Measurements from ENCODE around the gene DENND2D. TPM values are rescaled to one million over a fixed set of nuclear protein-coding genes. Genes with fewer than 3 reads are reported as not detected.
A peak's percentile ranks its signal among the peaks of the same experiment; 100 is the strongest.

Gene DENND2D
- total and polyA plus RNA-seq, 10 of the 15 experiments (the other 5 are each of a cell fraction or from before 2014, with no cell fraction given): 149 to 375 (median 172) TPM

DNA sequence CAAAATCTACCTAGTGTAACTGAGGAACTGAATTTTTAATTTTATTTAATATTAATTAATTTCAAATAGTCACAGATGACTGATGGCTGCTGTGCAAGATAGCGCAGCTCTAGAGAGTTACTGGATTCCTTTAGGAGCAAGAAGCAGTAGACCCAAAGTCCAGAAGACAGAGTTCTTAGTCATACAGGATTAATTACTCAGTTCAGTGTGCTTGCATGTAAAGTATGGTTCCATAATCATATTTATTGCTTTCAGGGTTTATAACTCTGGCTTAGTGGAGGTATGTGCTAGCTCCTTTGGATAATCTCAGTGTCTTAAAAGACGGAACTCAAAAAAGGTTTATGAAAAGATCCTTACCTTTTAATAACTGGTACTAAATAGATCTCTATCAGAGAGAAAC lies 43.0 kb downstream of the DENND2D start (continued):
- no peak for TF ChIP-seq EZH2 (IDR thresholded peaks at IDR 0.05; ENCODE audit: borderline replicate concordance, control insufficient read depth, low read depth, low read length)
- TF ChIP-seq MXI1 (IDR thresholded peaks at IDR 0.05; ENCODE audit: low read depth, low read length): no peak
- no peak for TF ChIP-seq NR2C1 (IDR thresholded peaks at IDR 0.05)

DNA sequence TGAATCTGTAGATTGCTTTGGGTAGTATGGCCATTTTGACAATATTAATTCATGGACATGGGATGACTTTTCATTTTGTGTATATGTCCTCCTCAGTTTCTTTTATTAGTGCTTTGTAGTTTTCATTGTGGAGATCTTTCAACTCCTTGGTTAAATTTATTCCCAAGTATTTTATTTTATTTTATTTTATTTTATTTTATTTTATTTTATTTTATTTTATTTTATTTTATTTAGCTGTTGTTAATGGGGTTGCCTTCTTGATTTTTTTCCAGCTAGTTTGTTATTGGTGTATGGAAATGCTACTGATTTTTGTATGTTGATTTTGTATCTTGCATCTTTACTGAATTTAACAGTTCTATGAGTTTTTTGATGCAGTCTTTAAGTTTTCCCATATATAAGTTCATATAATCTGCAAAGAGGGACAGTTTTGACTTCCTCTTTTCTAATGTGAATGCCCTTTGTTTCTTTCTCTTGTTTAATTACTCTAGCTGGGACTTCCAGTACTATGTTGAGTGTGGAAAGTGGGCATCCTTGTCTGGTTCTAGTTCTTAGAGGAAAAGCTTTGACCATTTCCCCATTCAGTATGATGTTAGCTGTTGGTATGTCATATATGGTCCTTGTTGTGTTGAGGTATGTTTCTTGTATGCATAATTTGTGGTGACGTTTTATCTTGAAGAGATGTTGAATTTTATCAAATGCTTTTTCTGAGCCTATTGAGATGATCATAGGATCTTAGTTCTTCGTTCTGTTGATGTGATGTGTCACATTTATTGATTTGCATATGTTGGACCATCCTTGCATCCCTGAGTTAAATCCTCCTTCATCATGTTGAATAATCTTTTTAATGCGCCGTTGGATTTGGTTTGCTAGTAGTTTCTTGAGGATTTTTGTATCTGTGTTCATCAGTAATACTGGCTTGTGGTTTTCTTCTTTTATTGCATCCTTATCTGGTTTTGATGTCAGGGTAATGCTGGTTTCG lies 46.1 kb downstream of the DENND2D start:
- H3K79me2 ChIP-seq (ENCODE audit: control insufficient read depth, insufficient read depth, low read length): peaks cover 91% of the 10 kb centered on the region
- FAIRE-seq (no peak), ATAC-seq (peak; percentile 24), DNase-seq (ENCODE audit: low read depth, low spot score) (no peak)
- ChIA-PET RAD21 (ENCODE audit: unreplicated experiment) (interaction anchor here (1.0 kb wide), 1 partner anchor 17 kb away, joined by 3 read pairs; no protein-coding TSS in a partner anchor), SMC1A (ENCODE audit: uncharacterized antibody, unreplicated experiment) (interaction anchor here (0.9 to 9.2 kb wide), 10 partner anchors 10 to 123 kb away, joined by 3 to 101 read pairs (median 5); partner anchors contain the start of genes CEPT1 and DRAM2), POLR2A (interaction anchor here (0.7 to 8.1 kb wide), 5 partner anchors 12 to 41 kb away, joined by 3 to 62 read pairs (median 3); partner anchors contain the start of genes CEPT1 and DRAM2), CTCF (interaction anchor here (0.6 kb wide), 1 partner anchor 33 kb away, joined by 3 read pairs; no protein-coding TSS in a partner anchor)
- no TSS peak for BruUV-seq (replicated peaks)
- no peaks in the 10 kb centered on the region for H3K27me3 ChIP-seq (replicated peaks in 1 of 2; ENCODE audit: control insufficient read depth in 2 of 2, insufficient read depth in 2 of 2, low read length in 1 of 2)
- H3K4me3 ChIP-seq: peak overlapping the region; percentile 4; the same call in 1 of the 2 replicates
- WGBS (ENCODE audit: insufficient coverage, insufficient replicate concordance, low lambda C conversion rate, missing lambda C conversion rate): 89% methylated on average over 5 of the region's 5 CpGs
- in situ Hi-C loops (cut with MboI): no loop called here
- no peak overlapping the region for H3K27ac ChIP-seq (ENCODE audit: control insufficient read depth, insufficient read depth)
- H2AFZ ChIP-seq (ENCODE audit: control insufficient read depth, low read depth, low read length): no peak overlapping the region
- intact Hi-C loops (cut with micrococcal nuclease; ENCODE audit: unreplicated experiment): no loop called here
- 0 out of 2 replicates have a peak overlapping the region, but pooled peaks have one; percentile 23 for H3K4me2 ChIP-seq (ENCODE audit: control insufficient read depth, insufficient read depth)
- TF ChIP-seq SIX5 (IDR thresholded peaks at IDR 0.05; ENCODE audit: low read depth, low read length, severe bottlenecking) (no peak), DPF2 (IDR thresholded peaks at IDR 0.05) (peak; percentile 20; the same call in 1 of the 2 replicates), SPI1 (IDR thresholded peaks at IDR 0.05; ENCODE audit: borderline replicate concordance, insufficient read depth, low read depth, low read length) (peak; percentile 80), IRF5 (IDR thresholded peaks at IDR 0.05; ENCODE audit: borderline replicate concordance) (no peak), ETV6 (conservative IDR thresholded peaks at IDR 0.05 in 1 of 2, IDR thresholded peaks at IDR 0.05 in 1 of 2; ENCODE audit: borderline replicate concordance in 1 of 2, low read depth in 1 of 2) (no peak), IKZF2 (IDR thresholded peaks at IDR 0.05) (peak; percentile 31 to 38; a peak in 2 of 4 replicates)
- TF ChIP-seq, protein P1, sequence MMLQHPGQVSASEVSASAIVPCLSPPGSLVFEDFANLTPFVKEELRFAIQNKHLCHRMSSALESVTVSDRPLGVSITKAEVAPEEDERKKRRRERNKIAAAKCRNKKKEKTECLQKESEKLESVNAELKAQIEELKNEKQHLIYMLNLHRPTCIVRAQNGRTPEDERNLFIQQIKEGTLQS (IDR thresholded peaks at IDR 0.05; ENCODE audit: borderline replicate concordance, extremely low read depth, low read depth, low read length): no peak
- no peaks in the 10 kb centered on the region for H4K20me1 ChIP-seq (ENCODE audit: control insufficient read depth, insufficient read depth)
- no peaks in the 10 kb centered on the region; the same call in none of the 2 replicates for H3K4me1 ChIP-seq (ENCODE audit: control insufficient read depth, insufficient read depth, low read length)
- H3K36me3 ChIP-seq (ENCODE audit: control insufficient read depth in 2 of 2, insufficient read depth in 2 of 2, low read length in 1 of 2): peaks cover 2 to 36% of the 10 kb centered on the region in 2 experiments; a peak in 3 of 4 replicates
- H3K9me3 ChIP-seq (replicated peaks; ENCODE audit: control insufficient read depth, insufficient read depth, low read length): peaks cover 4% of the 10 kb centered on the region; the same call in 2 of the 3 replicates
- no peak overlapping the region for H3K9ac ChIP-seq (ENCODE audit: control insufficient read depth, insufficient read depth, low read length)
